Endothelial cell (in vitro differentiated cells): ENCODE results near the gene TP53. TPM values are rescaled to one million over a fixed set of nuclear protein-coding genes. Genes with fewer than 3 reads are reported as not detected.

Source experiments
- DNase-seq: peaks from one replicate; pipeline ENCODE4 v3.0.0; 2021; ENCODE audit warnings: low spot score
- H3K27ac Mint-ChIP-seq: one replicate; pipeline ENCODE4 v1.8.0; 2021; ENCODE audit warnings: mixed read lengths, inconsistent platforms; ENCODE audit not compliant: unreplicated experiment
- H3K27me3 Mint-ChIP-seq: one replicate; pipeline ENCODE4 v1.8.0; 2021; ENCODE audit warnings: mild to moderate bottlenecking, moderate library complexity, mixed read lengths, inconsistent platforms; ENCODE audit not compliant: unreplicated experiment
- H3K36me3 Mint-ChIP-seq: one replicate; pipeline ENCODE4 v1.8.0; 2021; ENCODE audit warnings: mild to moderate bottlenecking, low read depth, mixed read lengths, inconsistent platforms; ENCODE audit not compliant: unreplicated experiment
- H3K4me1 Mint-ChIP-seq: one replicate; pipeline ENCODE4 v1.8.0; 2021; ENCODE audit warnings: mild to moderate bottlenecking, mixed read lengths, inconsistent platforms; ENCODE audit not compliant: unreplicated experiment
- H3K4me3 Mint-ChIP-seq: one replicate; pipeline ENCODE4 v1.8.0; 2021; ENCODE audit warnings: mild to moderate bottlenecking, mixed read lengths, inconsistent platforms; ENCODE audit not compliant: unreplicated experiment
- H3K9me3 Mint-ChIP-seq: one replicate; pipeline ENCODE4 v1.8.0; 2021; ENCODE audit warnings: mixed read lengths, inconsistent platforms; ENCODE audit not compliant: unreplicated experiment
- CTCF ChIP-seq: fragments of 200-600 bp; sonication (generic); IDR thresholded peaks from one replicate; pipeline ENCODE4 v1.5.0; 2021; ENCODE audit warnings: antibody characterized with exemption; ENCODE audit not compliant: unreplicated experiment
- total RNA-seq: library from RNA; stranded (reverse); fragmentation: NEBNext Ultra II Directional; extraction: Animal tissue kit (Norgen Biotek cat#: 25700); gene quantifications from one replicate; pipeline ENCODE4 v1.2.1, GENCODE V29; 2021; ENCODE audit not compliant: unreplicated experiment

The TP53 gene
- total RNA-seq, 1 donor from 2014 or later: 95.5 TPM

- H3K36me3 Mint-ChIP-seq: peaks cover 11% of the 10 kb centered on the region
These were observed 19.5 kb upstream of the TP53 start for GRCh38 chr17:7706631-7707354.

DNA sequence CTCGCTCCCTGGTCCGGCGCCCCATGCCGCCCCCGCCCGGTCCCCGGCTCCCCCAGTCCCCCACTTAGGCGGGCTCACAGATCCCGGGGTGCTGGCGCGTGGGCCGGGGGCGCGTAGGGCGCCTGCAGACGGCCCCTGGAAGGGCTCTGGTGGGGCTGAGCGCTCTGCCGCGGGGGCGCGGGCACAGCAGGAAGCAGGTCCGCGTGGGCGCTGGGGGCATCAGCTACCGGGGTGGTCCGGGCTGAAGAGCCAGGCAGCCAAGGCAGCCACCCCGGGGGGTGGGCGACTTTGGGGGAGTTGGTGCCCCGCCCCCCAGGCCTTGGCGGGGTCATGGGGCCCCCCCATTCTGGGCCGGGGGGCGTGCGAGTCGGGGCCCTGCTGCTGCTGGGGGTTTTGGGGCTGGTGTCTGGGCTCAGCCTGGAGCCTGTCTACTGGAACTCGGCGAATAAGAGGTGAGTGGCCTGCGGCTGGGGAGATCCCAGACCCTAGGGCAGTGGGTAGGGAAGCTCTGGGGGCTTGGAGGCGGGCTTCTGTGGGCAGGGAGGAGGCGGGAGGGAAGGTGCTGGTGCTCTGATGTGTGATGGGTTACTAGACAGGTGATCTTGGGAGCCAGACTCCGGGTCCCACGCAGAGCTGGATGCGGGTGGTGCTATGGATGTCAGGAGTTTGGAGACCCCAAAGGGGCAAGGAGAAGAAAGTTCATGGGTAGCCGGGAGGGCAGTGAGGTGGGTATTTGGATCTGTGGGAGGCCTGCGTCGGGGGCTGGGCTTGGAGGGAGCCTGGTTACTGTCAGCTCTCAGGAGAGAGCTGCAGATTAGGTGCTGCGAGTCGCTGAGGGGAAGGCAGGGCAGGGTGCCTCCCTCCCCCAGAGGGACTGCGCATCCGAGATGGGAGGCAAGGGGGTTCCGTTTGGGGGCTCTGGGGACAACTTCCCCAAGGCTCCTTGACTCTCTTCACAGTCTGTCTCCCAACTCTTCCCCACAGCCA is 18.3 kb upstream of the TP53 start:
- peaks cover 3% of the 10 kb centered on the region for H3K36me3 Mint-ChIP-seq
- H3K27ac Mint-ChIP-seq: peak overlapping the region; percentile 28
- H3K9me3 Mint-ChIP-seq: no peaks in the 10 kb centered on the region
- no peak for DNase-seq
- TF ChIP-seq CTCF: no peak
- peak overlapping the region; percentile 89 for H3K4me3 Mint-ChIP-seq
- H3K4me1 Mint-ChIP-seq: peaks cover 45% of the 10 kb centered on the region
- H3K27me3 Mint-ChIP-seq: peaks cover 20% of the 10 kb centered on the region

More at GRCh38 chr17:7706631-7707354, 19.5 kb upstream of the TP53 start:
- Mint-ChIP-seq H3K27me3 (peaks cover 27% of the 10 kb centered on the region), H3K9me3 (no peaks in the 10 kb centered on the region), H3K27ac (no peak overlapping the region), H3K4me3 (peak overlapping the region; percentile 86), H3K4me1 (peaks cover 55% of the 10 kb centered on the region)
- DNase-seq: no peak
- TF ChIP-seq CTCF: no peak

- peak; percentile 74 for DNase-seq
- H3K4me3 Mint-ChIP-seq: peak within 1 kb of the TSS; percentile 89
These were observed 17.4 kb upstream of the TP53 start, which contains the start of gene EFNB3 for GRCh38 chr17:7704601-7705268. Gene EFNB3, plus strand, starts transcription at chr17:7705202. Its CDS starts 397 bp downstream, at chr17:7705599.

More at GRCh38 chr17:7704601-7705268, 17.4 kb upstream of the TP53 start, which contains the start of gene EFNB3:
- no peak for TF ChIP-seq CTCF
- Mint-ChIP-seq H3K27me3 (peaks cover 17% of the 10 kb centered on the region), H3K27ac (peak within 1 kb of the TSS; percentile 89), H3K4me1 (peaks cover 36% of the 10 kb centered on the region), H3K36me3 (no peaks in the 10 kb centered on the region), H3K9me3 (no peaks in the 10 kb centered on the region)
